COLO829 (cell line): ENCODE data around the gene UBE2S.
"Not testable (repeated sequence)": the region's sequence is repeated elsewhere in the genome, so short reads cannot be mapped to it uniquely, and the experiment has no call there.

ENCODE experiments used
- DNase-seq: peaks from one replicate; pipeline ENCODE4 v3.0.0; 2012; ENCODE audit warnings: low spot score

The UBE2S gene

GRCh38 chr19:55440411-55441105, 33.0 kb upstream of the UBE2S start:
- DNase-seq, result peak; percentile 53

DNA sequence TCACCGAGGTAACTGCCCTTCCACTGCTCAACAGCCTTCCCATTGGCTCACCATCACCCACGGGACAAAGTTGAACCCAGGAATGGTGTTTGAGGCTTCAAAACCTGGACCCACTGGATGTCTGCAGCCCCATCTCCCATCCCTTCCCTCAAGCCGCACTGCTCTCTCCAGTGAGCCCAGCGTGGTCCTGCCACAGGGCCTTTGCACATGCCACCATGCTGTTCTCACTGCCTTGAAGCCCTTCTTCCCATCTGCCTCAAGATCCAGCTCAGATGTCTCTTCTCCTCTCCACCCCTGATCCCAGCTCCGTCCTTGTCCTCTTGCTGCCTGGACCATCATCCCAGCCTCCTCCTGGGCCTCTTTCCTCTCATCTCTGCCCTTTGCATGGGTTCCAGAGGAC, 31.5 kb upstream of the UBE2S start:
- no peak for DNase-seq

DNA sequence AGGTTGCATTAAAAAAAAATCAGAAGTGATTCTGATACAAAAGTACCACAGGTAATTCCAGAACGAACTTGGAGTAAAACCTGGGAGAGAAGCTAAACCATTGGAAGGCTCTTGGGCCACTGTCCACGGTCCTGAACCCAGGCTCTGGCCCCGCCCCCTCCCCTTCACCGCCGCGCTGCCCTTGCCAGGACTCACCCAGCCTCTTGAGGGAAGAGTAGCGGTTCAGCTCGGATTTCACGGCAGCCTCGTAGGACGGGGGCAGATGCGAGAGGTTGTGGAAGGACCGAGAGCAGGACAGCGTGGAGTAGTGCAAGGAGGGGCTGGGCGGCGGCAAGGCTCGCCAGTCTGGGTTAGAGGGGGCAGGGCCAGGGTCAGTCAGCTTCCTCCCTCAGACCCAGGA, 29.8 kb upstream of the UBE2S start:
- DNase-seq, result peak; percentile 77

GRCh38 chr19:55436847-55437246, 29.3 kb upstream of the UBE2S start:
- no peak for DNase-seq

DNA sequence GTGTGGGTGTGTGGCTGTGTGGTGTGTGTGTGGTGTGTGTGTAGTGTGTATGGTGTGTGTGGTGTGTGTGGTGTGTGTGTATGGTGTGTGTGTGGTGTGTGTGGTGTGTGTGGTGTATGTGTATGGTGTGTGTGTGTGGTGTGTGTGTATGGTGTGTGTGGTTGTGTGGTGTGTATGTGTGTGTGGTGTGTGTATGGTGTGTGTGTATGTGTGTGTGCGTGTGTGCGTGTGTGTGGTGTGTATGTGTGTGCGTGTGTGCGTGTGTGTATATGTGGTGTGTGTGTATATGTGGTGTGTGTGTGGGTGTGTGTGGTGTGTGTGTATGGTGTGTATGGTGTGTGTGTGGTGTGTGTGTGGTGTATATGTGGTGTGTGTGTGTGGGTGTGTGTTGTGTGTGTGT, 27.4 kb upstream of the UBE2S start:
- DNase-seq, result no peak

- DNase-seq, result no peak
These were observed 26.9 kb upstream of the UBE2S start for GRCh38 chr19:55434356-55434919.

DNA sequence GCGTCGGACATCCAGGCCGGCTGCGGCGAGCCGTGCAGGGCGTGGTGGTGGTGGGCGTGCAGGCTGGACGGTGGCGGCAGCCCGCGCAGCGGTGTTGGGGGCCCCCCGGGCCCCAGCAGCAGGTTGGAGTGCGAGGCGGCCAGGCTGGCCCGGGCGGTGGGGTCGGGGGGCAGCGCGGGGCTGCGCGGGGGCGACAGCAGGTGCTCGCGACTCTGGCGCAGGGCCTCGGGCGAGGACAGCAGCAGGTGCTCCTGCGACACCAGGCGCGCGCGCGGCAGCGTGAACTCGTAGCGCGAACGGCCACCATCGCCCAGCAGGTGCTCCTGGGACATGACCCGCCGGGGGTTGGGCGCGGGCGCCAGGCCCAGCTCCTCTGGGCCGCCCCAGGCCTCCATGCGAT, 25.7 kb upstream of the UBE2S start:
- DNase-seq, result no peak

- no peak for DNase-seq
These were observed 24.8 kb upstream of the UBE2S start for GRCh38 chr19:55432241-55432959.

DNA sequence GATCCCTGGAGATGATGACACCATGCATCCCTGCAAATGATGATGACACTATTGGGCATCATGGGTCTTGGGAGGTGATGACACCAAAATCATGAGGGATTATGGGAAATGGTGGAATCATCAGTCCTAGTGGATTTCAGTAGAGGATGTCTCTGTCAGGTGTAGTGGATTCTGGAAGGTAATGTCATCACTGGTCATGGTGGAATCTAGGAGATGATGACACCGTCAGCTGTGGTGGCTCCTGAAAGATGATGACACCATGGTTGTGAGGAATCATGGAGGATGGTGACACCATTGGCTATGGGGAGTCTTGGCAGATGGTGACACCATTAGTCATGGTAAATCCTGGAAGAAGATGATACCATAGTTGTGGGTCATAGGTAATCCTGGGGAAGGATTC, 23.6 kb upstream of the UBE2S start:
- no peak for DNase-seq

DNA sequence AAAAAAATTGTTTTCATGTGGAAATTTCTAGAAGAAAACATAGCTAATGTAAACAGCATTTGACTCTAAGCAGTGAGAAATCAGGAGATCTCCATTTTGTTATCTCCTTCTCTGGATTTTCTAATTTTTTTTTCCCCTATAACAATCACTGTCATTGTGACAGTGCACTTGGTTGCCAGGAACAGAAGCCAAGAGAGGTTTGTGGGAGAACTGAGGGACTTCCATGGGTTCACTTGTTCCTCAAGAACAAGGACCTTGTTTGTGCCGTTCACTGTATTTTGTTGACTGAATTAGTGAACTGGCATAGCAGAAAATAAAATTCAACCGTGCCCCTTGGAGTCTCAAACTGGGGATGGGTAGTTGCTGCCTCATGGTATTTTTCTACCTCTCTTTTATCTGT, 18.5 kb upstream of the UBE2S start:
- DNase-seq, result peak; percentile 88

- no peak for DNase-seq
These were observed 16.9 kb upstream of the UBE2S start for GRCh38 chr19:55424518-55424917.

GRCh38 chr19:55423225-55424005, 15.8 kb upstream of the UBE2S start:
- DNase-seq, result no peak

DNA sequence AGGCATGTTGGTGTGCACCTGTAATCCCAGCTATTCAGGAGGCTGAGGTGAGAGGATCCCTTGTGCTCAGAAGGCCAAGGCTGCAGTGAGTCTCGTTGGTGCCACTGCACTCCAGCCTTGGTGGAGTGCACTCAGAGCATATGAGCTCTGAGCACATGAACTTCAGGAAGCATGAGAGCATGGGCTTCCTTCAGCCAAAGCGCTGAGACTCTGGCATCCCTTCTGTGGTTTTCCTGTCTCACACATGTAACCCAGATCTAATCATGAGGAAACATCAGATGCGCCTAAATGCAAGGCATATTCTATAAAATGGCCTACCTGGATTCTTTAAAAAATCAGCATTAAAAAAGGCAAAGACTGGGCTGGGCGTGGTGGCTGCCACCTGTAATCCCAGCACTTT, 13.7 kb upstream of the UBE2S start:
- not testable (repeated sequence) for DNase-seq

DNA sequence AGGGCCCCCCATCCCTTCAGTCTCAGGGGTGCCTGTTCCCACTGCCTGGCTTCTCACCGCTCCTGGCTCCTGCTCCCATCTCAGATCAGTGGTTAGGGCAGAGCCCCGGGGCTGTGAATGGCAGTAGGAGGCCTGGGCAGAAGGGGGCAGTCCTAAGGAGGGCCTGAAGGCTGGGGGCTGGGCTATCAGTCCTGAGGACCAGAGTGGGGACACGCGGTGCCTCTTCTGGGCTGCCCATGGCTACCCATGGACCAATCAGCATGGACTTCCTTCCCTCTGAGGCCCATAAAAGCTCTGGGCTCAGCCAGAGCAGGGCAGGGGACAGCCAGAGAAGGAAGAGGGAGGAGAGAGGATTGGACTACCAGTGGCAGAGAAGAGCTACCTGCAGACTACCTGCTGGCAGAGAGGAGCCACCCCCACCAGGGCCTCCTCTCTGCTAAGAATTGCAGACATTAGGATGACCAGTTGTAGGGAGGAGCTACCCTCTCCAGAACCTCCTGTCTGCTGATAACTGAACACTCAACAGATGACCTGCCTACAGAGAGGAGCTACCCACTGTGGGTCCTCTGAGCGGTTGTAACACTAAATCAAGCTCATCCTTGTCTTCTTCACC, 12.1 kb upstream of the UBE2S start:
- DNase-seq, result no peak

DNA sequence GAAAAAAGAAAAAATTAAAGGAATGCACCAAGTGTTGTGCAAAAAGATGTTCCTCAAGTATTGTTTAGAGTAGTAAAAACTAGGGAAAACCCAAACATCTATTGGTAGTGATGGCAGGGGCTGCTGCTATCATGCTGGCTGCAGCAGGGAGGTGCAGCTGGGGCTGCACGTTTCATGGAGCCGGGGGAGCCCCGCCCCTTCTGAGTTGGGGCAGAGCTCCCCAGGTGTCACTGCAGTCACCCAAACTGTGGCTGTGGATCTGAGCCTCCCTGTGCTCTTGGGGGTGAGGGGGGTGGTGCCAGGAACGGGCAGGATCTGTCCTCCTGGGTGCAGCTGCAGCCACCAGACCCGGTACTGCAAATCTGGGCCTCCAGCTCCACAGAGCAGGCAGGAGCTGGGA, 11.5 kb upstream of the UBE2S start:
- DNase-seq, result no peak

DNA sequence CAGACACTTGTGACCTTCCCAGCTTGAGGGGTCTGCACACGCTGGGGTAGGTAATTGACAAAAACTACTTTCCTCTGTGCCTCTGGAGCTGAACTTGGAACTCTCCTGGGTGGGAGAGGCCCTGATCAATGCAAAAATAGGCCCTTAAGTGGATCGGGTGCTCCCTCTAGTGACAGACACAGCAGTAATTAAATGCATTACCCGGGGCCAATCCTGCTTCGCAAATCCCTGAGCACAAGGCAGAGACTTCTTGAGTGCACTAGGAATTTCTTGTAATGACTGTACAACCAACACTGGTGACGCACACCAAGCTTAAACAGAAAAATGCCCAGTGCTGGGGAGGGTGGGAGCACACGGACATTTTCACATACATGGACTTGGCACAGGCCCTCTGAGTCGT, 10.6 kb upstream of the UBE2S start:
- DNase-seq, result peak; percentile 70

DNA sequence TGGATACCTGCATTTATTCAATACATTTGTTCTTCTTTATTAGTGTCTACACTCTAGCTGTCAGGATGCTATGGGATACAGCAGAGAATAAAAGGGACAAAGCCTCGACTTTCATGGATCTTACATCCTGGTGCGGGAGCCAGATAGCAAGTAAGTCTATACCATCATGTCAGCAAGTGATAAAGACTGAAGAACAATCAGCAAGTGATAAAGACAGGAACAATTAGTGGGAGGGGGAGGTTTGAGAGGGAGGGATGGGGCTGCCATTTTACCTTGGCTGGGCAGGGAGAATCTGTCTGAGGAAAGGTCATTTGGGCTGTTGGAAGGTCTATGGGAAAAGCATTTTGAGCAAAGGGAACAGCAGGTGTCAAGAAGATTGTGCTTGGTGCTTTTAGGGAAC, 2.6 kb upstream of the UBE2S start:
- no peak for DNase-seq

GRCh38 chr19:55409179-55409578, 1.6 kb upstream of the UBE2S start:
- not testable (repeated sequence) for DNase-seq

DNA sequence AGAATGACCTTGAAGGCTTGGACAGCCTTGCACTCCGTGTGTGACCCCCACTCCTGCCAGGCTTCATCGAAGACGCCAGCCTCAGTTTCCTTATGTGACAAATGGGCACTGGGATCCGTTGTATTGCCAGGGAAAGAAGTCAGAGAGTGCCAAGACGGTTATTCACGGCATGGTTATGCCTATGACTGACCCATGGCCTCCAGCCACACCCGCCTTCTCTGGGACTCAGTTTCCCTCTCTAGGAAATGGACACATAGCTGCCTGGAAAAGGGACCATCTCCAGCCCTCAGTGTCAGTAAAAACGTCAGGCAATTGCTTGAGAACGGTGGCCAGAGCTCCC, 915 bp upstream of the UBE2S start:
- no peak for DNase-seq

DNA sequence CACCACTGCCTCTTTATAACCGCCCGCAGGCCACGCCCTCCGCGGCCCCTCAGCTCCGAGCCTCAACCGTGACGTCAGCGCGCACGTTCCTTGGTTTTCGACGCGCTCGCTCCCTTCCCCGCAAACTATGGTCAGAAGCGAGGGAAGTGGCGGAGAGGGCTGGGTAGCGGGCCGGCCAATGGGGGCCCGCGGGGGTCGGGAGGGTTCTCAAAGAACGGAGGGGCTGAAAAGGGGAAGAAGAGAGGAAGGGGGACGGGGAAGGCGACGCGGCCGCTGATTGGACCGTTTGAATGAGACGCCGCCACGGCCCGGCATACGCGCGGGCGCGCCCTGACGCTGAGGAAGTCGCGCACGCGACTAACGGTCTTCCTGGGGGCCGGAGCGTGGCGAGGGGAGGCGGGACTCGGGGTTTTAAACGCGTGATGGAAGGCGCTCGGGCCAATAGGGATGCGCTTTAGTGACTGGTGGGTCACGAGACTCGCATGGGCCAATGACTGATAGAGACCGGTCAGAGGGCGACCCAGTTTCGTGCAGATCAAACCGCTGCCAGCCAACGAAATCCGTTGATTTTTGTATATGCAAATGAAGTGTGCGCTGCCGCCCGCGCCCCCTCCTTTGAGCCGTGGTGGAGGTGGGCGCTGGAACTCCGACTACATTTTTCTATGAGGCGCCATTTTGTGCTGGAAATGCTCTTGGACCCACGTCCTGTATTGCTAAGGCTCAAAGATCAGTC, 378 bp upstream of the UBE2S start:
- peak; percentile 100 for DNase-seq

- DNase-seq, result no peak
These were observed 600 bp downstream of the UBE2S start for GRCh38 chr19:55406826-55407549.
